ENCODE results near the gene IFRD2.

GRCh38 chr3:50248387-50248786 lies 43.8 kb downstream of the IFRD2 start:
- TF ChIP-seq RXRA (IDR thresholded peaks at IDR 0.05; ENCODE audit: insufficient read depth, low read depth, low read length) (no peak), TBP (IDR thresholded peaks at IDR 0.05; ENCODE audit: low read depth, low read length) (no peak), CHD1 (IDR thresholded peaks at IDR 0.05; ENCODE audit: low read depth, low read length) (no peak), SP2 (IDR thresholded peaks at IDR 0.05; ENCODE audit: low read length) (no peak), SP1 (IDR thresholded peaks at IDR 0.05; ENCODE audit: low read depth, low read length) (no peak), SRF (IDR thresholded peaks at IDR 0.05; ENCODE audit: low read depth, low read length) (no peak), CTCF (IDR thresholded peaks at IDR 0.05; ENCODE audit: control extremely low read depth in 1 of 3, insufficient read depth in 1 of 3, low read depth in 1 of 3, low read length in 3 of 3) (no peak), POU5F1 (IDR thresholded peaks at IDR 0.05; ENCODE audit: low read depth, low read length) (no peak), E2F6 (IDR thresholded peaks at IDR 0.05) (no peak), CHD2 (IDR thresholded peaks at IDR 0.05; ENCODE audit: low read length) (no peak), JUND (IDR thresholded peaks at IDR 0.05; ENCODE audit: low read length) (no peak), ASH2L (IDR thresholded peaks at IDR 0.05; ENCODE audit: low read length) (no peak), HDAC2 (IDR thresholded peaks at IDR 0.05; ENCODE audit: borderline replicate concordance in 1 of 2, low read depth in 2 of 2, low read length in 2 of 2) (no peak)

Data from H1 (cell line).